GM12878 (cell line): ENCODE results near the gene FOXL3.

Experiments used
- MAX ChIP-seq: IDR thresholded peaks from 2 replicates; pipeline ENCODE4 v1.6.1; 2012; ENCODE audit warnings: low read depth, low read length, improper control_type of control experiment
- SMAD1 ChIP-seq: fragments of 450-650 bp; IDR thresholded peaks from 2 replicates; pipeline ENCODE4 v1.6.1; 2018; ENCODE audit warnings: mild to moderate bottlenecking, low read depth; ENCODE audit not compliant: partially characterized antibody
- SP1 ChIP-seq: IDR thresholded peaks from one replicate; pipeline ENCODE4 v1.6.1; 2011; ENCODE audit warnings: low read depth, low read length
- STAT1 ChIP-seq: fragments of 450-650 bp; conservative IDR thresholded peaks from 2 replicates; pipeline ENCODE4 v1.6.1; 2014; ENCODE audit warnings: antibody characterized with exemption, mild to moderate bottlenecking

- no peak for TF ChIP-seq STAT1
- TF ChIP-seq SMAD1, result no peak
- TF ChIP-seq MAX, result no peak
- no peak for TF ChIP-seq SP1
Measured at GRCh38 chr7:311796-312195, 21.8 kb downstream of the FOXL3 start.
